GM12865 (cell line): ENCODE measurements around the gene APMAP.
"Not testable (repeated sequence)": the region's sequence is repeated elsewhere in the genome, so short reads cannot be mapped to it uniquely, and the experiment has no call there.

ENCODE experiments used
- DNase-seq: peaks from one replicate; pipeline ENCODE4 v3.0.0; 2010; ENCODE audit warnings: low read depth
- H3K4me3 ChIP-seq: 2 replicates; pipeline ENCODE4 v1.5.1; 2011; ENCODE audit warnings: mild to moderate bottlenecking, low read depth, low read length, control low read depth
- TF ChIP-seq, protein P1 (sequence below): IDR thresholded peaks from 2 replicates; pipeline ENCODE4 v1.5.1; 2011; ENCODE audit warnings: low read length, control low read depth, low read depth, inconsistent platforms; ENCODE audit not compliant: insufficient read depth; ENCODE audit errors: missing control alignments

APMAP gene

DNA sequence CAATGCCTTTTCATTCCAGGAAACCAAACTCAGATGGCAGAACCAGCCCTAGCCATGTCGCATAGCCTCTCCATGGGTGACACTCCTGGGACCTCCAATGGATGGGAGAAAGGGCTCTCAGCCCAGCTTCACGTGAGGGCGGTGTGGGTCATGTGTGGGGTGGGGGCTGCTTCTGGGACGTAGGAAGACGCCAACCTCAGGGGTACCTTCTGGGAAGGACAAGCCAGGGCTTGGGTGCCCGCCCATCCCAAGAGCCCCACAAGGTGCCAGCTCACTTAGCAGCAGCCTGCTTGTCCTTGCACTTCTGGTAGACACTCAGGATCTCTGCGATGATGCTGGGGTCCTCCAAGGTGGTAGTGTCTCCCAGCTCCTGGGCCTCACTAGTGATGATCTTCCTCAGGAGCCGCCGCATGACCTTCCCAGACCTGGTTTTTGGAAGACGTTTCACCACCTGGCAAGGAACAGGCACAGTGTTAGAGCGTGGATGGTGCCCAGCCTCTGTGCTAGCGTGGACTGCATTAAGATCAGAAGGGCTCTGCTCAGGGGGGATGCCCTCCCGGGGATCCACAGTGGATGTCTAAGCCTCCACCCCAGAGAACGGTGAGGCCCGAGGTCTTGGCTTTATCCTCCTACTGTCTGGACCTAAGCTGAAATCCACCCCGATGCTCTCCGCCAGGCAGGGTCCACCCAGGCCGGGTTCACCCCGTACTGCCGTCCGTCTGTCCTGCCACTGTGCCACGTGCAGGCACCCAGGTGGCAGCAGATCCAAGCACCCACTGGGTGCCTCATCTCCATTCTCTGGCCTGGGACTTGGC, 15.1 kb upstream of the APMAP start:
- DNase-seq: no peak
- H3K4me3 ChIP-seq: no peak overlapping the region
- TF ChIP-seq, protein P1, sequence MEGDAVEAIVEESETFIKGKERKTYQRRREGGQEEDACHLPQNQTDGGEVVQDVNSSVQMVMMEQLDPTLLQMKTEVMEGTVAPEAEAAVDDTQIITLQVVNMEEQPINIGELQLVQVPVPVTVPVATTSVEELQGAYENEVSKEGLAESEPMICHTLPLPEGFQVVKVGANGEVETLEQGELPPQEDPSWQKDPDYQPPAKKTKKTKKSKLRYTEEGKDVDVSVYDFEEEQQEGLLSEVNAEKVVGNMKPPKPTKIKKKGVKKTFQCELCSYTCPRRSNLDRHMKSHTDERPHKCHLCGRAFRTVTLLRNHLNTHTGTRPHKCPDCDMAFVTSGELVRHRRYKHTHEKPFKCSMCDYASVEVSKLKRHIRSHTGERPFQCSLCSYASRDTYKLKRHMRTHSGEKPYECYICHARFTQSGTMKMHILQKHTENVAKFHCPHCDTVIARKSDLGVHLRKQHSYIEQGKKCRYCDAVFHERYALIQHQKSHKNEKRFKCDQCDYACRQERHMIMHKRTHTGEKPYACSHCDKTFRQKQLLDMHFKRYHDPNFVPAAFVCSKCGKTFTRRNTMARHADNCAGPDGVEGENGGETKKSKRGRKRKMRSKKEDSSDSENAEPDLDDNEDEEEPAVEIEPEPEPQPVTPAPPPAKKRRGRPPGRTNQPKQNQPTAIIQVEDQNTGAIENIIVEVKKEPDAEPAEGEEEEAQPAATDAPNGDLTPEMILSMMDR: no peak

DNA sequence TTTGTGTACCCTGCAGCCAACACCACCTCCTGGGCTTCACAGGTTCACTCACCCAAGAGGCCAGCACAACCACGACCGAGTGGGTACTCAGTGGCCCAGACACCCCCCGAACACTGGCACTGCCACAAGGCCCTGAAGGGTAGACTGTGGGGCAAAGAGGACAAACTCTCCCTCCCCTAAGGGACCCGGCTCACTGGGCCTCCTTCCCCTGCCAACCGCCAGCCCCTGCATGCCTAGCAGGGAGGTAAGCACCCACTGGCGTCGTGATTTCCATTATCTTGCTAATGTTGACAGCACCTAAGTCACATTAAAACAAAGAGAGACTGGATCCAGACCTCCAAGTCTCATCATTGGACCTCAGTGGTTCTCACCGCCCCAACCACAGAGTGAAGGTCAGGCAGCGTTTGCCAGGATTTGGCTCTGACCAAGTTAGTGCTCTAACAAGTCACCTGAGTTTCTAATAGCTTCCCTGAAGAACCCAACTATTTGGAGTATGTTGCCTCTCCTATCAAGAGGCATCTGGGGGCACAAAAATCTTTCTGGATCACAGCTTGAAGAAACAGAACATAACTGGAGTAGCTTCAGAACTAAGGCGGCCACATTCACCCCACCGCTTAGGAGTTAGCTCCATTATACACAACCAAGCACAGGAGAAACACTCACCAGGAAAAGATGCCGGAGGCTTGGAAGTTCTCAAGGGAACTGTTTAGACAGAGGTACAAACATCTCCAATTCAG, 14.0 kb upstream of the APMAP start:
- no peak for DNase-seq
- H3K4me3 ChIP-seq: no peak overlapping the region
- TF ChIP-seq, protein P1: no peak

DNA sequence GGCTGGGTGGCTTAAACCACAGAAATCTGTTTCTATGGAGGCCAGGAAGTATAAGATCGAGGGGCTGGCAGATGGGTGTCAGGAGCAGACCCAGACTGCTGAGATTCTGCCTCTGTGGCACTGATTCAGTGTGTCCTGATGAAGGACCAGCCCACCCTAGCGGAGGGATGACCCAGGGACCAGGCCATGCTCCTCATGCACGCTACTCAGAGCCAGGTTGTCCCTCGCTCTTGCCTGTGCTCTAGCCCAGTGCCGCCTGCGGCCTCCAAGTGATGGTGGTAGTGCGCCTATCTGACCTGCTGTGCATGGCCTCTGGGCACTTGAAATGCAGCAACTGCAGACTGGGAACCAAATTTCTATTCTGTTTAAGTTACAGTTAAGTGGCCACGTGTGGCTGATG, 13.1 kb upstream of the APMAP start:
- DNase-seq: no peak
- TF ChIP-seq, protein P1: no peak
- H3K4me3 ChIP-seq: no peak overlapping the region

DNA sequence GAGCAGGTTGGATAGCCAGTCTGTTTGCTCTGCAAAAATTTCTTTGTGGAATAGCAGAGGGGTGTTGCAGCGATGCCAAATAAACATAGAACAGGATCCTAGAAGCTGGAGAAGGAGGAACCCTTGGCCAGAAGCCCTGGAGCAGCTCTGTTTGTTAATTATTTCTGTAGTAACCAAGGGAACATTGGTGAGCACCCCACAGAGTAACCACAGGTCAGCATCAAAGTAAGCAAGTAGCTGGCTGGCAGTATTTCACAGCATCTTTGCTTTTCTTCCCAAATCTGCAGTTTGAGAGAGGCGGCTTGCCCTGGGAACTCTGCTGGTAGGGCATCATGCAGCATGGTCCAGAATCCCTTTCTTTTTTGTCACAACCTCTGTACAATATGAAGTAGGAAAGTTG, 12.7 kb upstream of the APMAP start:
- TF ChIP-seq, protein P1: no peak
- H3K4me3 ChIP-seq: no peak overlapping the region
- no peak for DNase-seq

DNA sequence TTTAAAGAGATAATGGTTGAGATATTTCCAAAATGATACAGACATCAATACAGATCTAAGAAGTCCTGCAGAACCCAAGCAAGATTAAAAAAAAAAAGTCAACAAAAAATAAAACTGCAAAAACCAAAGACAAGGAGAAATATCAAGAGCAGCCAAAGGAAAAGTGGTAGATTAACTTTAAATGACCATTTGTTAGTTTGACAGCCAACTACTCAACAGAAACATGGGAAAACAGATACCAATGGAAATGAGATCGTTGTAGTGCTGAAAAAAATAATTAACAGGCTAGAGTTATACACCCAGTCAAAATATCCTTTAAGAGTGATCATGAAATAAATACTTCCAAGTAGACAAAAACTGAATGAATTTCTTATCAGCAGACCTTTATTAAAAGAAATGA, 10.5 kb upstream of the APMAP start:
- H3K4me3 ChIP-seq: no peak overlapping the region
- TF ChIP-seq, protein P1: no peak
- no peak for DNase-seq

DNA sequence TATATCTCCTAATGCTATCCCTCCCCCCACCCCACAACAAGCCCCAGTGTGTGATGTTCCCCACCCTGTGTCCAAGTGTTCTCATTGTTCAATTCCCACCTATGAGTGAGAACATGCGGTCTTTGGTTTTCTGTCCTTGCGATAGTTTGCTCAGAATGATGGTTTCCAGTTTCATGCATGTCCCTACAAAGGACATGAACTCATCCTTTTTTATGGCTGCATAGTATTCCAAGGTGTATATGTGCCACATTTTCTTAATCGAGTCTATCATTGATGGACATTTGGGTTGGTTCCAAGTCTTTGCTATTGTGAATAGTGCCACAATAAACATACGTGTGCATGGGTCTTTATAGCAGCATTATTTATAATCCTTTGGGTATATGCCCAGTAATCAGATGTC, 8.8 kb upstream of the APMAP start:
- H3K4me3 ChIP-seq, DNase-seq: not testable (repeated sequence)

DNA sequence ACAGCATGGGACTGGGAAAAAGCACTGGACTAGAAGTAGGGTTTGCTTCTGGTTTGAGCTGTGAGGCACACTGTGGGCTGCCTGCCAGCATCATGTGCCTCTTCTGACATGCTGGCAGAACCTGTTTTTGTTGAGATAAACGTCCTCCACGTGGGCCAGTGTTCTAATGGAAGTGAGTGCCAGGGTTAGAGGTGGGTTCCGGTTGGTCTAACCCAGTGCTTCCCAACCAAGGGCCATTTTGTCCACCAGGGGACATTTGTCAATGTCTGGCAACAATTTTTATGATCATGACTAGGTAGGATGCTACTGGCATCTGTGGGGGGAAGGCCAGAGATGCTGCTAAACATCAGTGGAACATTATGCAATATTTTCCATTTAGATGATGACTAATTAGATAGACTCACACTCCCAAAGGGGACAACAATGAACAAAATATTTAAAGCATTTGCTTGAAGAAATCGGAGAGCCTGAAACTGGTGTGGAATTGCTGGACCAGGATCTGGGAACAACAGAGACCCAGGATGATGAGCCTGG, 7.8 kb upstream of the APMAP start:
- DNase-seq: no peak
- H3K4me3 ChIP-seq: no peak overlapping the region
- TF ChIP-seq, protein P1: no peak
